SK-N-SH (cell line): ENCODE results near the gene RFX7. TPM values are rescaled to one million over a fixed set of nuclear protein-coding genes. Genes with fewer than 3 reads are reported as not detected.

Experiments
- CTCF ChIA-PET: fragments of 300-600, 350-600 bp; formaldehyde crosslinking; extraction: SDS; loops from one replicate; lab custom pipeline; 2021; lab: Yijun Ruan, JAX
- POLR2A ChIA-PET: fragments of 350-600 bp; sonication (Branson Sonifier 250); formaldehyde crosslinking; extraction: SDS; loops from one replicate; lab custom pipeline; 2020; ENCODE audit warnings: antibody characterized with exemption, inconsistent platforms; lab: Yijun Ruan, JAX
- DNase-seq: peaks from one replicate; pipeline ENCODE4 v3.0.0; 2012
- H2AFZ ChIP-seq: fragments of 200-600 bp; sonication (generic); 2 replicates; pipeline ENCODE4 v1.8.1; 2016; ENCODE audit warnings: antibody characterized with exemption, mild to moderate bottlenecking, low read depth
- H3F3A ChIP-seq: fragments of 200-600 bp; sonication (generic); replicated peaks from 2 replicates; pipeline ENCODE3; 2016; ENCODE audit warnings: antibody characterized with exemption, mild to moderate bottlenecking; ENCODE audit not compliant: insufficient read depth
- H3K27ac ChIP-seq, 2 experiments: fragments of 200-500 bp in 1 of 2; fragments of 200-600 bp in 1 of 2; sonication (Bioruptor generic) in 1 of 2; sonication (generic), shearing (Covaris generic) in 1 of 2; 2 replicates each; pipeline versions ENCODE4 v1.5.1 to v1.6.1; 2014 to 2016; ENCODE audit warnings: low read depth in 2 of 2, inconsistent platforms in 1 of 2, low read length in 1 of 2, mild to moderate bottlenecking in 1 of 2, mixed read lengths in 1 of 2
- H3K27me3 ChIP-seq: fragments of 200-600 bp; sonication (generic), shearing (Covaris generic); 2 replicates; pipeline ENCODE4 v1.6.1; 2016; ENCODE audit warnings: mixed run types; ENCODE audit not compliant: insufficient read depth
- H3K36me3 ChIP-seq, 2 experiments: fragments of 200-500 bp in 1 of 2; fragments of 200-600 bp in 1 of 2; sonication (Bioruptor generic) in 1 of 2; sonication (generic) in 1 of 2; replicated peaks in 1 of 2; 2 replicates each; pipeline versions ENCODE3 to v1.5.1; 2014 to 2016; ENCODE audit warnings: low read length in 1 of 2, mild to moderate bottlenecking in 1 of 2; ENCODE audit not compliant: insufficient read depth in 2 of 2, control insufficient read depth in 1 of 2
- H3K4me1 ChIP-seq, 2 experiments: fragments of 200-500 bp in 1 of 2; fragments of 200-600 bp in 1 of 2; sonication (Bioruptor generic) in 1 of 2; sonication (generic), shearing (Covaris generic) in 1 of 2; 2 replicates each; pipeline versions ENCODE4 v1.5.1 to v1.6.1; 2014 to 2016; ENCODE audit warnings: low read depth in 1 of 2, low read length in 1 of 2, mixed run types in 1 of 2; ENCODE audit not compliant: insufficient read depth in 2 of 2, control insufficient read depth in 1 of 2
- H3K4me2 ChIP-seq: fragments of 200-600 bp; sonication (generic), shearing (Covaris generic); 2 replicates; pipeline ENCODE4 v1.6.1; 2017; ENCODE audit warnings: mixed run types
- H3K4me3 ChIP-seq, 2 experiments: fragments of 200-500 bp in 1 of 2; fragments of 200-600 bp in 1 of 2; sonication (Bioruptor generic) in 1 of 2; sonication (generic), shearing (Covaris generic) in 1 of 2; 2 replicates each; pipeline versions ENCODE4 v1.5.1 to v1.8.1; 2014 to 2016; ENCODE audit warnings: low read depth in 2 of 2, inconsistent platforms in 1 of 2, low read length in 1 of 2, mild to moderate bottlenecking in 1 of 2, mixed read lengths in 1 of 2, moderate library complexity in 1 of 2
- H3K79me2 ChIP-seq: fragments of 200-600 bp; sonication (generic); 2 replicates; pipeline ENCODE4 v1.8.1; 2017; ENCODE audit warnings: mild to moderate bottlenecking; ENCODE audit not compliant: insufficient read depth
- H3K9ac ChIP-seq: fragments of 200-600 bp; sonication (generic); 2 replicates; pipeline ENCODE4 v1.6.1; 2017; ENCODE audit warnings: mixed run types
- H3K9me2 ChIP-seq: fragments of 200-600 bp; sonication (generic); 2 replicates; pipeline ENCODE4 v1.6.1; 2017; ENCODE audit warnings: mixed run types
- H3K9me3 ChIP-seq: fragments of 200-600 bp; sonication (generic); 2 replicates; pipeline ENCODE4 v1.6.1; 2017; ENCODE audit warnings: mixed run types, mild to moderate bottlenecking, moderate library complexity
- H4K20me1 ChIP-seq: fragments of 200-600 bp; sonication (generic); 2 replicates; pipeline ENCODE4 v1.6.1; 2017; ENCODE audit warnings: mild to moderate bottlenecking, mixed run types; ENCODE audit not compliant: insufficient read depth
- EZH2phosphoT487 ChIP-seq: fragments of 200-600 bp; sonication (generic); IDR thresholded peaks from 2 replicates; pipeline ENCODE4 v1.6.1; 2017; ENCODE audit warnings: low read depth, mixed run types, mild to moderate bottlenecking, antibody characterized with exemption, moderate library complexity, borderline replicate concordance
- FOXJ3 ChIP-seq: sonication (generic); formaldehyde crosslinking; IDR thresholded peaks from 2 replicates; pipeline ENCODE4 v1.5.1; 2020; ENCODE audit warnings: mild to moderate bottlenecking, missing genetic modification reagents
- FOXM1 ChIP-seq: IDR thresholded peaks from 2 replicates; pipeline ENCODE4 v1.4.0; 2012; ENCODE audit warnings: low read depth, mild to moderate bottlenecking
- GABPA ChIP-seq: IDR thresholded peaks from 2 replicates; pipeline ENCODE4 v1.4.0; 2012; ENCODE audit warnings: low read depth, mild to moderate bottlenecking
- JUND ChIP-seq: IDR thresholded peaks from 2 replicates; pipeline ENCODE4 v1.4.0; 2012
- NRF1 ChIP-seq: IDR thresholded peaks from 2 replicates; pipeline ENCODE4 v1.6.1; 2012; ENCODE audit warnings: low read depth, mild to moderate bottlenecking, low read length
- PBX3 ChIP-seq: IDR thresholded peaks from 2 replicates; pipeline ENCODE4; 2012
- POLR2AphosphoS5 ChIP-seq: IDR thresholded peaks from 2 replicates; pipeline ENCODE4 v1.6.1; 2012; ENCODE audit warnings: low read depth, low read length
- RAD21 ChIP-seq: IDR thresholded peaks from 2 replicates; pipeline ENCODE4 v1.6.1; 2012; ENCODE audit warnings: mild to moderate bottlenecking, low read length
- RCOR1 ChIP-seq: fragments of 150-350 bp; IDR thresholded peaks from 2 replicates; pipeline ENCODE4 v1.6.1; 2017; ENCODE audit warnings: antibody characterized with exemption, low read length
- RFX5 ChIP-seq: IDR thresholded peaks from 2 replicates; pipeline ENCODE4 v1.6.1; 2012; ENCODE audit warnings: mild to moderate bottlenecking, improper control_type of control experiment, low read length
- SIN3A ChIP-seq: IDR thresholded peaks from 2 replicates; pipeline ENCODE4 v1.6.1; 2012; ENCODE audit warnings: low read depth, mild to moderate bottlenecking, low read length, moderate library complexity, borderline replicate concordance
- SMC3 ChIP-seq: IDR thresholded peaks from 2 replicates; pipeline ENCODE4 v1.6.1; 2012; ENCODE audit warnings: low read depth, low read length, improper control_type of control experiment
- TAF1 ChIP-seq: IDR thresholded peaks from 2 replicates; pipeline ENCODE4 v1.6.1; 2012; ENCODE audit warnings: low read depth, mild to moderate bottlenecking, low read length, moderate library complexity, borderline replicate concordance
- YY1 ChIP-seq: IDR thresholded peaks from 2 replicates; pipeline ENCODE4 v1.4.0; 2012; ENCODE audit warnings: low read depth, mild to moderate bottlenecking
- WGBS: methylation state at CpG from one replicate; pipeline ENCODE4 v1.1.6; 2017; ENCODE audit warnings: low lambda C conversion rate; 5-methylcytosine and 5-hydroxymethylcytosine counted together
- polyA plus RNA-seq, 3 experiments: library from polyadenylated mRNA; depleted of rRNA; stranded (reverse); fragments of >200 nt; gene quantifications; 2 replicates each; pipeline ENCODE4 v1.2.3, GENCODE V29; 2012
- TF ChIP-seq, protein P1 (sequence below): IDR thresholded peaks from 2 replicates; pipeline ENCODE4 v1.4.0; 2012; ENCODE audit warnings: low read depth
- TF ChIP-seq, protein P2 (sequence below): IDR thresholded peaks from 2 replicates; pipeline ENCODE4 v1.4.0; 2012; ENCODE audit warnings: low read depth, borderline replicate concordance
- TF ChIP-seq, protein P3 (sequence below): fragments of 150-350 bp; IDR thresholded peaks from 2 replicates; pipeline ENCODE4 v1.6.1; 2016; ENCODE audit warnings: mild to moderate bottlenecking, low read depth, low read length
- TF ChIP-seq, protein P4 (sequence below): fragments of 200-600 bp; sonication (generic); IDR thresholded peaks from 2 replicates; pipeline ENCODE4 v1.6.1; 2017; ENCODE audit warnings: antibody characterized with exemption, mild to moderate bottlenecking, moderate library complexity

Gene RFX7
- polyA plus RNA-seq, 1 of the 3 experiments (the other 2 are of a cell fraction) = 2.7 TPM

DNA sequence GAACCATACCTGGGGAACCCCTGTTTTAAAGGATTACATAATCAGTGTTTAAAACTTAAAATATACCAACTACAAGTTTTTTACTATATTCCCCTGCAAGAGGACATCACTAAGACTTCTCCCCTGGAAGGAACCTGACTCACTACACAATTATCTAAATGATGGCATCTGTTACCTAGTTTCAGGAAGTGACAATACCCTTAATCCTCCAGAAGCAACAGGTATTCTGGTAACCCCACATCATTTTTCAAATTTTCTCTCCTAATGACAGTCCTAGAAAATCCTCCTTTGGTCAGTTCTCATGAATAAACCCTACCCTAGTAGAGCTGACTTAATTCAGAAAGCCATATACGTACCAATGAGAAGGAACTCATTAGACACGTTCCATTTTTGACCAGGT is 78.4 kb downstream of the RFX7 start:
- Histone ChIP-seq H3K9me3 (no peaks in the 10 kb centered on the region), H3K79me2 (peaks cover 80% of the 10 kb centered on the region), H3F3A (no peaks in the 10 kb centered on the region), H3K27me3 (no peaks in the 10 kb centered on the region), H3K9me2 (no peaks in the 10 kb centered on the region), H3K27ac (no peak overlapping the region), H2AFZ (no peak overlapping the region), H3K4me2 (no peak overlapping the region), H3K4me1 (peaks cover 7 to 8% of the 10 kb centered on the region in 2 experiments; a peak in 3 of 4 replicates), H4K20me1 (peaks cover 25% of the 10 kb centered on the region; the same call in 1 of the 2 replicates), H3K9ac (no peak overlapping the region)
- WGBS = 94% methylated on average over 2 of the region's 2 CpGs
- CTCF ChIA-PET = no interaction called here
- no peak for TF ChIP-seq PBX3
- TF ChIP-seq, protein P1, sequence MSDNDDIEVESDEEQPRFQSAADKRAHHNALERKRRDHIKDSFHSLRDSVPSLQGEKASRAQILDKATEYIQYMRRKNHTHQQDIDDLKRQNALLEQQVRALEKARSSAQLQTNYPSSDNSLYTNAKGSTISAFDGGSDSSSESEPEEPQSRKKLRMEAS = no peak
- no peak for TF ChIP-seq RAD21
- TF ChIP-seq, protein P2, sequence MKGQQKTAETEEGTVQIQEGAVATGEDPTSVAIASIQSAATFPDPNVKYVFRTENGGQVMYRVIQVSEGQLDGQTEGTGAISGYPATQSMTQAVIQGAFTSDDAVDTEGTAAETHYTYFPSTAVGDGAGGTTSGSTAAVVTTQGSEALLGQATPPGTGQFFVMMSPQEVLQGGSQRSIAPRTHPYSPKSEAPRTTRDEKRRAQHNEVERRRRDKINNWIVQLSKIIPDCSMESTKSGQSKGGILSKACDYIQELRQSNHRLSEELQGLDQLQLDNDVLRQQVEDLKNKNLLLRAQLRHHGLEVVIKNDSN = no peak
- TF ChIP-seq, all 33 proteins: peak for 0
- Histone ChIP-seq H3K36me3 (peaks cover 7% of the 10 kb centered on the region in 2 experiments), H3K4me3 (no peak overlapping the region)
- POLR2A ChIA-PET = no interaction called here
- DNase-seq = no peak

DNA sequence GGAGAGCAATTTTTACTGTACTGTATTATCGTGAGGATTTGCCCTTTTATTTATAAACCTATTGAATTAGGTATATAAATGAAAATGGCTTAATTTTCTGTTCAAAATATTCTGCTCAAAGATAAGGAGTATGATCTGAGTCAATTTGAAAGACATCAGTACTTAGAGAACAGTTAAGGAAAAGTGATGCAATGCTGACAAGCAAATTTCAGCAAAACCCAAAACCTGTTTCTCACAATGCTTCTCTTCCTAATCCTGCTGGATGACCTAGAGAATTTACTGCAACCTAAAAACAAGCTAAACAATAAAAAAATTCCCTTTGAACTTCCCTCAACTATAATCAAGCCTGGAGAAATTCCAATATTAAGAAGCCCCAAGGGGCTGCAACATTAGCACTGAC is 82.7 kb downstream of the RFX7 start:
- Histone ChIP-seq H3K4me3 (no peak overlapping the region), H4K20me1 (peaks cover 25% of the 10 kb centered on the region; the same call in 1 of the 2 replicates), H3K27me3 (no peaks in the 10 kb centered on the region), H3K79me2 (peaks cover 68% of the 10 kb centered on the region; the same call in 1 of the 2 replicates), H3K4me1 (peaks cover 7 to 8% of the 10 kb centered on the region in 2 experiments; a peak in 3 of 4 replicates), H3K4me2 (no peak overlapping the region), H3K9me3 (no peaks in the 10 kb centered on the region), H3K36me3 (no peaks in the 10 kb centered on the region), H2AFZ (no peak overlapping the region), H3K27ac (no peak overlapping the region), H3K9ac (no peak overlapping the region), H3K9me2 (no peaks in the 10 kb centered on the region), H3F3A (no peaks in the 10 kb centered on the region)
- ChIA-PET CTCF (interaction anchor here (0.7 kb wide), 1 partner anchor 526 kb away, joined by 3 read pairs; no protein-coding TSS in a partner anchor), POLR2A (no interaction called here)
- DNase-seq = no peak
- TF ChIP-seq GABPA (no peak), FOXJ3 (no peak), SMC3 (no peak), NRF1 (no peak), YY1 (no peak), RFX5 (no peak), TAF1 (no peak), POLR2AphosphoS5 (no peak), RCOR1 (no peak), SIN3A (no peak), EZH2phosphoT487 (no peak), JUND (no peak), FOXM1 (no peak)
- TF ChIP-seq, protein P3, sequence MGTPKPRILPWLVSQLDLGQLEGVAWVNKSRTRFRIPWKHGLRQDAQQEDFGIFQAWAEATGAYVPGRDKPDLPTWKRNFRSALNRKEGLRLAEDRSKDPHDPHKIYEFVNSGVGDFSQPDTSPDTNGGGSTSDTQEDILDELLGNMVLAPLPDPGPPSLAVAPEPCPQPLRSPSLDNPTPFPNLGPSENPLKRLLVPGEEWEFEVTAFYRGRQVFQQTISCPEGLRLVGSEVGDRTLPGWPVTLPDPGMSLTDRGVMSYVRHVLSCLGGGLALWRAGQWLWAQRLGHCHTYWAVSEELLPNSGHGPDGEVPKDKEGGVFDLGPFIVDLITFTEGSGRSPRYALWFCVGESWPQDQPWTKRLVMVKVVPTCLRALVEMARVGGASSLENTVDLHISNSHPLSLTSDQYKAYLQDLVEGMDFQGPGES = no peak
- TF ChIP-seq, protein P4, sequence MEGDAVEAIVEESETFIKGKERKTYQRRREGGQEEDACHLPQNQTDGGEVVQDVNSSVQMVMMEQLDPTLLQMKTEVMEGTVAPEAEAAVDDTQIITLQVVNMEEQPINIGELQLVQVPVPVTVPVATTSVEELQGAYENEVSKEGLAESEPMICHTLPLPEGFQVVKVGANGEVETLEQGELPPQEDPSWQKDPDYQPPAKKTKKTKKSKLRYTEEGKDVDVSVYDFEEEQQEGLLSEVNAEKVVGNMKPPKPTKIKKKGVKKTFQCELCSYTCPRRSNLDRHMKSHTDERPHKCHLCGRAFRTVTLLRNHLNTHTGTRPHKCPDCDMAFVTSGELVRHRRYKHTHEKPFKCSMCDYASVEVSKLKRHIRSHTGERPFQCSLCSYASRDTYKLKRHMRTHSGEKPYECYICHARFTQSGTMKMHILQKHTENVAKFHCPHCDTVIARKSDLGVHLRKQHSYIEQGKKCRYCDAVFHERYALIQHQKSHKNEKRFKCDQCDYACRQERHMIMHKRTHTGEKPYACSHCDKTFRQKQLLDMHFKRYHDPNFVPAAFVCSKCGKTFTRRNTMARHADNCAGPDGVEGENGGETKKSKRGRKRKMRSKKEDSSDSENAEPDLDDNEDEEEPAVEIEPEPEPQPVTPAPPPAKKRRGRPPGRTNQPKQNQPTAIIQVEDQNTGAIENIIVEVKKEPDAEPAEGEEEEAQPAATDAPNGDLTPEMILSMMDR = no peak
- TF ChIP-seq, protein P1 = no peak
- TF ChIP-seq, protein P2 = no peak
- WGBS = 88% methylated on average over 1 of the region's 1 CpG
